ENCODE measurements around the gene MACROD1. TPM values are rescaled to one million over a fixed set of nuclear protein-coding genes. Genes with fewer than 3 reads are reported as not detected.

MACROD1 gene
- total and polyA plus RNA-seq, 2 of the 13 experiments (the other 11 are each of a cell fraction or from before 2014, with no cell fraction given), result 23.1 to 34.5 TPM

DNA sequence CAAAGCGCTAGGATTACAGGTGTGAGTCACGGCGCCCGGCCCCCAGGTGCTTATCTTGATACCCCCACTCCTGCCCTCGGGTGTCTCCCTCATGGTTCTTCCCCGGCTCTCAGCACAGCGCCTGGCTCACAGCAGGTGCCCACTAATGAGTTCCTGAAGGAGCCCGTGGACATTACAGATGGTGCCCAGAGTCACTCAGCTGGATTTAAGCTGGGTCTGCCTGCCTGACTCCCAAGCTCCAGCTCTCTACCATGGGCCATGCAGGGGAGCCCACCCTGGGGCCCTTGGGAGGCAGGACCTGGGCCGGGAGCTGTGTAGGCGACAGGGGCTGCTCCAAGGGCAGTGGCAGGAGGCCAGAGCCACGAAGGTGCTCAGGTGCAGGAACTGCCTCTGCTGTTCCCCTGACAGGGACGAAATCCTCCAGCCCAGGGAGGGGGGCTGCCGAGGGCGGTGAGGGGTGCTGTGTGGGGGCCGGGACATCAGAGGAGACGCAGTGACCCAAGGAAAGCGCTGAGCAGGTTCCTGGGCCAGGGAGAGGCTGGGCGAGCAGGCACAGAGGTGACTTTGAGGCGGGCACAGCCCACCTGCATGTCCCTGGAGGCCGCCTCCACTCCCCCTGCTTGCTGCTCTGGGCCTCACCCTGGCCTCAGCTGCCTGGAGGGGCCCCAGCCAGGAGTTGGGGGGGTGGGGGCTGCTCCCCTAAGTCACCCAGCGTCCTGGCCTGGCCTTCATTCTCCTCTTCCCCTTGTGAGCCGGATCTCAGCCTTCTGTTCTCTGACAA is 144.7 kb downstream of the MACROD1 start:
- POLR2A ChIA-PET, result no interaction called here
- 76% methylated on average over 11 of the region's 22 CpGs for WGBS (ENCODE audit: low lambda C conversion rate)

More for the DNA sequence above, 144.7 kb downstream of the MACROD1 start:
- DNase-seq (ENCODE audit: low spot score) (no peak), ATAC-seq (no peak), FAIRE-seq (no peak)
- Histone ChIP-seq H3K4me3 (replicated peaks in 1 of 3; ENCODE audit: insufficient read depth in 1 of 3, low read depth in 2 of 3, low read length in 3 of 3) (no peak overlapping the region), H2AFZ (ENCODE audit: low read length) (no peak overlapping the region), H4K20me1 (ENCODE audit: insufficient read depth, low read length) (peaks cover 8% of the 10 kb centered on the region; the same call in 1 of the 2 replicates), H3K36me3 (replicated peaks in 1 of 2; ENCODE audit: control insufficient read depth in 1 of 2, insufficient read depth in 2 of 2, low read length in 2 of 2) (no peaks in the 10 kb centered on the region), H3K27ac (ENCODE audit: extremely low read length, insufficient read depth, low read length) (no peak overlapping the region), H3K4me1 (ENCODE audit: insufficient read depth, low read length) (peaks cover 15% of the 10 kb centered on the region), H3K9ac (ENCODE audit: insufficient read depth, low read depth, low read length) (no peak overlapping the region), H3K9me3 (ENCODE audit: low read length) (no peaks in the 10 kb centered on the region), H3K27me3 (ENCODE audit: control insufficient read depth in 1 of 2, insufficient read depth in 2 of 2, low read length in 2 of 2) (no peaks in the 10 kb centered on the region), H3K79me2 (ENCODE audit: insufficient read depth, low read length) (no peaks in the 10 kb centered on the region), H3K4me2 (ENCODE audit: low read depth, low read length) (no peak overlapping the region)
- intact Hi-C loops (cut with micrococcal nuclease; ENCODE audit: unreplicated experiment), result no loop called here
- BruUV-seq (replicated peaks), result no TSS peak
- CTCF ChIA-PET (ENCODE audit: low intra/inter-chr PET ratio, low total read pairs), result no interaction called here
- in situ Hi-C loops (cut with HindIII; ENCODE audit: extremely low pct_ligation_motif_present, low pct_unique_long_range_greater_than_20kb), result no loop called here
- TF ChIP-seq ZNF792 (CRISPR knock-in tag; IDR thresholded peaks at IDR 0.05) (no peak), ZNF713 (CRISPR knock-in tag; IDR thresholded peaks at IDR 0.05) (no peak), HOXA3 (CRISPR knock-in tag; IDR thresholded peaks at IDR 0.05) (no peak), FUBP1 (CRISPR knock-in tag; IDR thresholded peaks at IDR 0.05; ENCODE audit: borderline replicate concordance) (no peak), KAT8 (CRISPR knock-in tag; IDR thresholded peaks at IDR 0.05) (no peak), ZNF7 (CRISPR knock-in tag; IDR thresholded peaks at IDR 0.05) (no peak), SATB2 (CRISPR knock-in tag; IDR thresholded peaks at IDR 0.05) (no peak), RFX5 (IDR thresholded peaks at IDR 0.05; ENCODE audit: low read depth, low read length) (no peak), RNF219 (CRISPR knock-in tag; IDR thresholded peaks at IDR 0.05) (no peak)

All from HepG2 (cell line).